HPDE6-E6E7 (cell line): ENCODE results near the gene SAMD10.
A peak's percentile ranks its signal among the peaks of the same experiment; 100 is the strongest.

Experiments
- DNase-seq: peaks from one replicate; pipeline ENCODE4 v3.0.0; 2011; ENCODE audit warnings: missing footprints; ENCODE audit errors: extremely low spot score

The SAMD10 gene

GRCh38 chr20:63956664-63957003 lies 22.8 kb downstream of the SAMD10 start:
- no peak for DNase-seq

- peak; percentile 84 for DNase-seq
These were observed 23.4 kb downstream of the SAMD10 start, which contains the start of gene UCKL1 for GRCh38 chr20:63955827-63956663. Gene UCKL1, minus strand, starts transcription at chr20:63956416. Its CDS starts 44 bp downstream, at chr20:63956372.

DNA sequence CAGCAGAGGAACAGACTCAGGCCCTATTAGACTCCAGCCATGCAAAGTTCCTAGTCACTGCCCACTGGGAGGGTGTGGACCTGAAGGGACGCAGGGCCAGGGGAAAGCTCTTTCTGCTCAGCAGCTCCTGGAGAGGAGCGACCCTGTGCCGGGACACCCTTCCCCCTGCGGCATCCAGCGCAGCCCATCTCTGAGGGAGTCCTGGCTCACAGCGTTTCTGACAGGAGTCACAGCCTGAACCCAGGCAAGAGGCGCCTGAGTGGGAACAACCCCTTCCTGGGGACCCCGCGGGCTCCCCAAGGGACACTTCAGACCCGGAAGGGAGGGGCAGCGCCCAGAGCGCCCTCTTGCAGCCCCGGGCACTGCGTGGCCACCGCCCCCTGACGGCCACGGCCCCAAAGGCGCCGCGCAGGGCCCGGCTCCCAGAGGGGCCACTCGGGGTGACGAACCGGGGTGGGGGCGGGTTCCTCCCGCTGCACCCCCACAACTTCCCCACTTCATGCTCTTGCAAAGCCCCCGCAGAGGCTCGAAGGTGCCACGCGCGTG lies 24.1 kb downstream of the SAMD10 start:
- DNase-seq = peak; percentile 47

DNA sequence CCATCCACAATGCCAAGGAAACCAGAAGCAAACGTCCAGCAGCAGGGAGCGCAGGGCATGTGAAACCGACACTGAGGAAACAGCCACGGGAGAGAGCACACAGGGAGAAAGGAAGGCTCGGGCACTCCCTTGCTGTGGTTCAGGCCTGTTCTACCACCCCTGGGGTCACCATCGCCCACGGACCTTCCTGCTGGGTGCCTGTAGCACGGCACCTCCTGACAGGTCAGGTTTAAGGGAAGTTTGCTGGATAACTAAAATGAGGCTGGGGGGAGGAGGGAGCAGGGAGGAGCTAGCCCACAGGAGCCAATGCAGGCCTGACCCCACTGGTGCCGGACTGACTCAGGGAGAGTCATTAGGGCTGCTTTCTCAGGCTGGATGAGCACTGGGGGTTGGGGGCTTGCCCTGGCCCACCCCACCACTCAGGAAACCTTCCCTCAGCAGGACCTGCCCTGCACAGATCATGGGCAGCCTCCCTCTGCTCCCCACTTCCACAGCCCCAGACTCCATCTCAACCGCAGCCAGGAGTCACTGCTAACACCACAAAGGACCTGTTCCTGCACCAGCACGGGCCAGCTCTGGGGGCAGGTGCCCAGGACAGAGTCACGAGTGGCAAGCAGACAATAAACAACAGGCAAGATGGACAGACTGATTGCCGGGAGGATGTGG lies 25.5 kb downstream of the SAMD10 start:
- DNase-seq = no peak

DNA sequence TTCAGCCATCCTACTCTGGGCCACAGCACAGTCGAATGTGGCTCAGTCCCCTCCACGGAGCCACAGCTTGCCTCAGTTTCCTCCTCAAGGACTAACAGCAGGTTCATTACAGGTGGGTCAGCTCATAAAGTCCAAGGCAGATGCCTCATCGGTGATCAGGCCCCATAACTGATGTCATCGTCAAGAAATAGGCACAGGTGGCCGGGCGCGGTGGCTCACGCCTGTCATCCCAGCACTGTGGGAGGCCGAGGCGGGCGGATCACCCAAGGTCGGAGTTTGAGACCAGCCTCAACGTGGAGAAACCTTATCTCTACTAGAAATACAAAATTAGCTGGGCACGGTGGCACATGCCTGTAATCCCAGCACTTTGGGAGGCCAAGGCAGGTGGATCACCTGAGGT lies 26.7 kb downstream of the SAMD10 start:
- DNase-seq = no peak

GRCh38 chr20:63952210-63952535 lies 27.3 kb downstream of the SAMD10 start:
- DNase-seq = no peak

DNA sequence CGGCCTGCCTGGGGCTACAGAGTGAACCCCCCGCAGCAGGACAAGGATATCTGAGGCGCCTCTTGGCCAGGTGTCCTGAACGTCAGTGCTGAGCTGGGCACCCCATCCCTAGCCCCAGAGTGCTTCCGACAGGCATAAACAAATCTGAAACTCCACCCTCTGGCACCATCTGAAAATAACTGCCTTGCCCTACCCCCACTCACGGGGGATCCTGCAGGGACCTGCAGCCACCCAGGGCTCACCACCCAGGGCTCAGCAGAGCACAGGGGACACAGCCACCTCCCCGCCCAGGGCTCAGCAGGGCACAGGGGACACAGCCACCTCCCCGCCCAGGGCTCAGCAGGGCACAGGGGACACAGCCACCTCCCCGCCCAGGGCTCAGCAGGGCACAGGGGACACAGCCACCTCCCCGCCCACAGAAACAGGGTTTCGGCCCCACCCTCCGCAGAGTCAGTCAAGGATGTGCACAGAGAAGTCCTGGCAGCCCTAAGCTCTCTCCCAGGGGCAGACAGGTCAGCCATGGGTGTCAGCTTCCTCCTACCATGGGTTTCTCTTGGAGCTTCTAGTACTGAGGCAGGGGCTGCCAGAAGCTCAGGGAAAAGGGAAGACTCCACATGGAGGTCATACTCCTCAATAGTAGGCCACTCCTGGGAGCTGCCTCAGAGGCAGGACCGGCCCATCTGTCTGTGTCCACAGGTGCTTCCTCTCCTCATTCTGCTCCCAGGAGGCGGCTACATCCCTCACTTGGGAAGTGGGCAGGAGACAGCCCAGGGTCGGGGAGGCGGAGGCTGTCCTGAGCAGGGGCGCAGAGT lies 27.8 kb downstream of the SAMD10 start:
- DNase-seq = no peak

DNA sequence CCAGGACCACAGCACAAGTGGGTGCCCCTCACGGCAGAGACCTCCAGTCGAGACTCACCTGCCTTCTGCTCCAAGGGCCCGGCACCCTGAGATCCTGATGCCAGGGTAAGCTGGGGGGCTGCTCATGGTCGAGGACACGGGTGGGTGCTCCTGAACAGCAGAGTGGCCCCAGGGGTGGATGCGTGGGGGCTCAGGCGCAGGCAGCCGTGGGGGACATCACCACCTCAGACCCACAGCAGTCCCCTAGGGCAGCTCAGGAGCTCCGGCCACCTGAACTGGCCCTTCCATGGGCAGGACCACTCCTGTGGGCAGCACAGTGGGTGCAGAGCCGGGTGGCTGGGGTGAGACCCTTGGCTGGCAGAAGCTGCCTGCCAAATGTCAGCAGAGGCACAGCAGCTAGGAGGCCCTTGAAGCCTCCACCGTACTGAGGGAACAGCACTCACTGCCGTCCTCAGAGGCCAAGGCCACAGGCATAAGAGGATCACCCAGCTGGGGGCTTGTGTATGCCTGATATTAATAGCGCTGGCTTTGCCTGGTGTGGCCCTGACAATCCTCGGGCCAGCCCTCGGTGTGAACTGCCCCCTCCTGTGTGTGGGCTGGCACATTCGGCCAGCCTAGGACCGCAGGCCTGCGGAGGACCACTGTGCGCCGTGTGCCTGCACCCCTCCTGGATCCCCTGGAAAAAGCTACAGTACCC lies 28.6 kb downstream of the SAMD10 start:
- DNase-seq = no peak

GRCh38 chr20:63947638-63948456 lies 31.6 kb downstream of the SAMD10 start:
- DNase-seq = no peak

DNA sequence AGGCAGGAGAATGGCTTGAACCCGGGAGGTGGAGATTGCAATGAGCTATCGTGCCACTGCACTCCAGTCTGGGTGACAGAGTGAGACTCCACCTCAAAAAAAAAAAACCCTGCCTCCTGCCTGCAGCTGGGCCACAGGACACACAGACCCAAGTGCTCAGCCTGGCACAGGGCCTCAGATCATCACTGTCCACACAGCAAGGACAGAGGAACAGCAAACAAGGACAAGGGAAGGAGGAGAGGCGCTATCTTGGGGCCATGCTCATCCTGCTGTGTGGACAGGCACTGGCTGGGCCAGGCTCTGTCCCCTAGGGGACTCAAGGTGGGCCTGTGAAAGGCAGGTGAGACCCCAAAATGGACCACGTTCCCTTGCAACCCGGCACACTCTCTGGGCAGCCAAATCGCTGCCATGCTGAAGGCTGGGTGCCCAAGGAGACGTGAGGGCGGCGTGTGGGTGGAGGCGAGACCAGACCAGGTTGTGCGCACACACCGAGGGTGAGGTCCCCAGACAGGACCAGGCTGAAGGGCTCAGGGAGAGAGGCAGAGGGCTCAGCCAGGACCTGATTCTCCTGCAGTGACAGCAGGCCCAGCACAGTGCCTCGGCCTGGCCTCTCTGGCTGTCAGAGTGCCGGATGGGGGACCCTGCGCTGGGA lies 32.3 kb downstream of the SAMD10 start:
- no peak for DNase-seq

DNA sequence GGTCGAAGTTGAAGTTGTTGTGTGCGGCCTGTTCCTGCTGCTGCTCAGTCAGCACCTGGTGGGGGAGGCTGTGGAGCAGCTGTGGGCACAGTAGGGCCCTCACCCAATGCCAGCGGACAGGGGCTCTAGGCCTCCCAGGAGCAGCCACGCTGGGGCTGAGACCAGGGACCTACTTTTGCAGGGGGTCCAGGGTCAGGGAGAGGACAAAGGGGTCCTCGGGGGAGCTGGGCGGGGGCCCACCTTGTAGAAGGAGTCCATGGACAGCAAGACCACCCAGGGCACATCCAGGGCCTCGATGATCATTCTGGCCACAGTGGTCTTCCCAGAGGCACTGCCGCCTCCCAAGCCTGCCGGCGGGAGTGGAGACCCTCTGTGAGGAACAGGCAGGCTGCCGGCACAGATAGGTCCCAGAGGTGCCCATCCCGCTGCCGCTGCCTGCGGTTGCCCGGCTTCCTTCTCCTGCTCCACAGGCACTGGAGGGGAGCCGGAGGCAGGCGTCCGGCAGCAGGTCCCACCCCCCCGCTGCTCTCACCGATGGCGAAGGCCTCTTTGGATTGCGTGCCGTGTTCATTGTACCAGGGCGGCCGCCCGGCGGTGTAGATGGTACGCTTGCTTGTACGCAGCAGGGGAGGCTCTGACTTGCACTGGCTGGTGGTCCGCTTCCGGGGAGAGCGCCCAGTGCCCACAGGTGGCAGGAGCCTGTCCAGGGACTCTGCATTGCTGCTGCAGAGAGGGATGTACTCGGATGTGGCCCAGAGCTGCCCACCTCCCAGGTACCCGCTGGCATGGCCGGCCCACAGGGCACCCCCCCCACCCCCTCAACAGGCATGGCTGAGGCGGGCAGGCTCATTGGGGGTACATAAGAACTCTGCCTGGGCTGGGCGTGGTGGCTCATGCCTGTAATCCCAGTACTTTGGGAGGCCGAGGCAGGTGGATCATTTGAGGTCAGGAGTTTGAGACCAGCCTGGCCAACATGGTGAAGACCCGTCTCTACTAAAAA lies 33.2 kb downstream of the SAMD10 start:
- no peak for DNase-seq

- DNase-seq = no peak
These were observed 34.3 kb downstream of the SAMD10 start for GRCh38 chr20:63945031-63945658.

GRCh38 chr20:63944078-63944941 lies 35.1 kb downstream of the SAMD10 start:
- no peak for DNase-seq

DNA sequence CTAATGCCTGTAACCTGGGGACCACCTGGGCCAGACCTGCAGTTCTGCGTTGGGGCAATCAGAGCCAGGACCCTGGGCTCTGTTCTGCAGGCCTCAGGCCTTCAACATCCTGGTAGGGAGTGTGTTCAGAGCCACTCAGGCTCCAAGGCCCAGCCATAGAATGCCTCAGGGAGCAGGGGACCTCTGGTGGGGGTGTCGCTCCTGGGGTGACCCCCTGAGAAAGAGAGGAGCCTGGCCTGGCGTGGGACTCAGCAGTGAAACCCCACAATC lies 35.7 kb downstream of the SAMD10 start:
- no peak for DNase-seq

DNA sequence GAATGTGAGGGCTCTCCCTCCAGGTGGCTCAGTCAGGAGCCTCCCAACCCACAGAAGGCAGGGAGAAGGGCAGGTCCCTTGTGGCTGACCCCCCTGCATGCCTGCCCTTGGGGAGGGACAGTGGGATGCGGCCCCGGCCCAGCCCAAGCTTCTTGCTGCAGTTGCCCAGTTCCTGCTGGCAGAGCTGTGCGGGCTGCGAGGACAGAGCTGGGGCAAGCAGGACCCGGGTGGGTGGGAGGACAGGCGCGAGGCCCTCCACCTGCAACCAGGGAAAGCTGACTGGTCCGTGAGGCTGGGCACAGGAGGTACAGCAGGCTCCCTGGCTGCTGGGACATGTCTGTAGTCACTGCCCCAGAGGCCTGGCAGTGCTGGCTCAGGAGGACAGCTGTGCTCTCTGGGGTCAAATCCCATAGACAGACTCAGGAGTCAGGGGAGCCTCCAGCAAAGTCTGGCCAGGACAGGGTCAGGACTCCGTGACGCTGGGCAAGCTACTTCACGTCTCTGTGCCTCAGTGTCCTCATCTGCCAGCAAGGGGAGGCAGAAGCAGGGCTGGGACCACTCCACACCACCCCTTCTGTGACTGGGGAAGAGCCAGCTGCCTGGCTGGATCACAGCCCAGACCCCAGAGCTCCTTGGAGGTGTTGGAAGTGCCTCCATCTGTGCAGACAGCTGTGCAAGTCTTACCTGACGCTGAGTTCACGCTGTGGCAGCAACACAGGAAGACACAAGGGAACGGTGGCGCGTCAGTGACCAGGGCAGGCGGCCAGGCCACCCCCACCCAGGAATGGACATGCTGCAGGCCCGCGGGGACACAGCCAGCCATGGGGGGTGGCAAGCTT lies 36.3 kb downstream of the SAMD10 start:
- DNase-seq = no peak

DNA sequence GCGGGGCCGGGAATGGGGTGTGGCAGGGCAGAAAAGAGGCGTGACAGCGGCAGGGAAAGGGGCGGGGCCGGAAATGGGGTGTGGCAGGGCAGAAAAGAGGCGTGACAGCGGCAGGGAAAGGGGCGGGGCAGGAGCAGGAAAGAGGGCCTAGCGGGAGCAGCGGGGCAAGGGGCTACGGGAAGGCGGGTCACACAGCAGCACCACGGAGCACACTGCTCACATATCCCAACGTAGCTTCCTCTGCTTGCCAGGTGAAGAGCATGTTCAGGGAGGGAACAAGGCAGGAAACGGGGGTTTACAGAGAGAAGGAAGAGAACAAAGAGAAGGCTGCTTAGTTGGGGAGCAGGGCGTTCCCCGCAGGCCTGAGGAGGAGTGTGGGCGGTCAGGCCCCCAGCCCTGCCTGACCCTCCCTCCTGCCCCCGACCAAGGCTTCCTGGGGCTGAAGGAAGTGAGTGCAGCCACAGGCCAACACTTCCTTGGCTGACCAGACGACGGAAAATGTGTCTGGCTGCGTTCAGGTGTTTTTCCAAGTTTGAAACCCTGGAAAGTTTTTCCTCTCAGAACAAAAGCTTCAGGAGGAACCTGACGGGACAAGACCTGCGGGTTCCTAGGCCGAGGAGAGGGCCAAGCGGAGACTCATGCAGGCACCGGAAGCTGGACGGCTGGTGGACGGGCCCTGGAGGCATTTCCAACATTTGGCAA lies 37.0 kb downstream of the SAMD10 start:
- peak; percentile 56 for DNase-seq
